IMR-90 (cell line): ENCODE results near the gene TJP1. TPM values are rescaled to one million over a fixed set of nuclear protein-coding genes. Genes with fewer than 3 reads are reported as not detected.

Experiments
- ATAC-seq: fragments of 200-7000 bp; cut with Tn5 transposase; 2 replicates; pipeline ENCODE4 v1.9.1; 2020; ENCODE audit warnings: low read depth, mild to moderate bottlenecking, moderate library complexity
- BruUV-seq: library from RNA; stranded (reverse); fragments of 400-500 nt; replicated peaks from 2 replicates; lab custom pipeline; 2021; lab: Mats Ljungman, UMichigan
- CTCF ChIA-PET: fragments of 300-600 bp; formaldehyde crosslinking; extraction: SDS; loops from one replicate; lab custom pipeline; 2021; ENCODE audit warnings: antibody characterized with exemption; lab: Yijun Ruan, JAX
- POLR2A ChIA-PET: fragments of 300-600 bp; sonication (Branson Sonifier 250); formaldehyde crosslinking; loops from one replicate; lab custom pipeline; 2022; ENCODE audit warnings: antibody characterized with exemption; ENCODE audit not compliant: unreplicated experiment; lab: Charles Lee
- DNase-seq: peaks from one replicate; pipeline ENCODE4 v3.0.0; 2013
- H2AFZ ChIP-seq: replicated peaks from 2 replicates; pipeline ENCODE3; 2013; ENCODE audit warnings: low read length, mild to moderate bottlenecking; ENCODE audit not compliant: poor library complexity
- H2AK5ac ChIP-seq: 2 replicates; pipeline ENCODE4 v1.6.1; 2013; ENCODE audit warnings: low read depth, low read length, inconsistent platforms
- H2AK9ac ChIP-seq: replicated peaks from 2 replicates; pipeline ENCODE3; 2013; ENCODE audit warnings: mild to moderate bottlenecking, low read depth, low read length, moderate library complexity; ENCODE audit not compliant: poor library complexity
- H2BK120ac ChIP-seq: 2 replicates; pipeline ENCODE4 v1.6.1; 2013; ENCODE audit warnings: low read depth, low read length, inconsistent platforms
- H2BK15ac ChIP-seq: 3 replicates; pipeline ENCODE4 v1.6.1; 2013; ENCODE audit warnings: low read depth, low read length, inconsistent platforms
- H2BK20ac ChIP-seq: 2 replicates; pipeline ENCODE4 v1.6.1; 2013; ENCODE audit warnings: low read depth, mild to moderate bottlenecking, inconsistent platforms, low read length, moderate library complexity
- H2BK5ac ChIP-seq: 2 replicates; pipeline ENCODE4 v1.6.1; 2013; ENCODE audit warnings: mild to moderate bottlenecking, low read depth, low read length, inconsistent platforms; ENCODE audit not compliant: poor library complexity, severe bottlenecking
- H3K14ac ChIP-seq: replicated peaks from 2 replicates; pipeline ENCODE4 v1.6.1; 2013; ENCODE audit warnings: low read depth, low read length, inconsistent platforms
- H3K18ac ChIP-seq: 2 replicates; pipeline ENCODE4 v1.6.1; 2013; ENCODE audit warnings: low read depth, low read length, control low read depth
- H3K23ac ChIP-seq: 2 replicates; pipeline ENCODE4 v1.6.1; 2013; ENCODE audit warnings: low read depth, low read length, inconsistent platforms
- H3K27ac ChIP-seq: 2 replicates; pipeline ENCODE4 v1.5.1; 2013; ENCODE audit warnings: mild to moderate bottlenecking, control low read depth, low read length; ENCODE audit not compliant: insufficient read depth
- H3K27me3 ChIP-seq: 2 replicates; pipeline ENCODE4 v1.6.1; 2013; ENCODE audit warnings: low read length; ENCODE audit not compliant: control insufficient read depth, insufficient read depth
- H3K36me3 ChIP-seq: 2 replicates; pipeline ENCODE4 v1.6.1; 2013; ENCODE audit warnings: low read length, mixed read lengths; ENCODE audit not compliant: control insufficient read depth, insufficient read depth
- H3K4ac ChIP-seq: 2 replicates; pipeline ENCODE4 v1.6.1; 2013; ENCODE audit warnings: low read depth, low read length, inconsistent platforms
- H3K4me1 ChIP-seq: 2 replicates; pipeline ENCODE4 v1.6.1; 2013; ENCODE audit warnings: low read length, mixed read lengths; ENCODE audit not compliant: control insufficient read depth, insufficient read depth
- H3K4me2 ChIP-seq: 2 replicates; pipeline ENCODE4 v1.6.1; 2013; ENCODE audit warnings: low read depth, mild to moderate bottlenecking, control low read depth, low read length, moderate library complexity
- H3K4me3 ChIP-seq: 2 replicates; pipeline ENCODE4 v1.5.1; 2013; ENCODE audit warnings: low read depth, mild to moderate bottlenecking, control low read depth, low read length, moderate library complexity; ENCODE audit not compliant: insufficient read depth
- H3K56ac ChIP-seq: 2 replicates; pipeline ENCODE4 v1.6.1; 2013; ENCODE audit warnings: low read length, inconsistent platforms; ENCODE audit not compliant: insufficient read depth; ENCODE audit errors: extremely low read depth
- H3K79me1 ChIP-seq, 2 experiments: 2 replicates each; pipeline ENCODE4 v1.6.1; 2013; ENCODE audit warnings: low read length in 2 of 2, inconsistent platforms in 1 of 2, low read depth in 1 of 2
- H3K9ac ChIP-seq: 2 replicates; pipeline ENCODE4 v1.6.1; 2013; ENCODE audit warnings: low read depth, low read length, control low read depth
- H3K9me1 ChIP-seq: 2 replicates; pipeline ENCODE4 v1.6.1; 2013; ENCODE audit warnings: low read length, inconsistent platforms; ENCODE audit not compliant: insufficient read depth
- H3K9me3 ChIP-seq: 2 replicates; pipeline ENCODE4 v1.6.1; 2013; ENCODE audit warnings: low read length; ENCODE audit not compliant: control insufficient read depth, insufficient read depth
- H4K20me1 ChIP-seq: 2 replicates; pipeline ENCODE4 v1.6.1; 2013; ENCODE audit warnings: low read length, inconsistent platforms; ENCODE audit not compliant: insufficient read depth
- H4K5ac ChIP-seq: 2 replicates; pipeline ENCODE4 v1.6.1; 2013; ENCODE audit warnings: mild to moderate bottlenecking, low read depth, low read length, control low read depth
- H4K8ac ChIP-seq, 2 experiments: 2 replicates each; pipeline ENCODE4 v1.6.1; 2013; ENCODE audit warnings: low read depth in 2 of 2, low read length in 2 of 2, control low read depth in 1 of 2, inconsistent platforms in 1 of 2
- H4K91ac ChIP-seq: 2 replicates; pipeline ENCODE4 v1.6.1; 2013; ENCODE audit warnings: low read depth, low read length, inconsistent platforms; ENCODE audit not compliant: insufficient read depth
- BHLHE40 ChIP-seq: fragments of 150-350 bp; IDR thresholded peaks from 2 replicates; pipeline ENCODE4 v1.6.1; 2016; ENCODE audit warnings: mild to moderate bottlenecking, low read depth, low read length
- CEBPB ChIP-seq: IDR thresholded peaks from 2 replicates; pipeline ENCODE4 v1.6.1; 2012; ENCODE audit warnings: low read depth, low read length, improper control_type of control experiment
- CHD1 ChIP-seq: IDR thresholded peaks from 2 replicates; pipeline ENCODE4 v1.6.1; 2012; ENCODE audit warnings: low read depth, low read length, improper control_type of control experiment
- ELK1 ChIP-seq: fragments of 150-350 bp; IDR thresholded peaks from 2 replicates; pipeline ENCODE4 v1.6.1; 2016; ENCODE audit warnings: low read depth, mild to moderate bottlenecking, low read length, moderate library complexity, borderline replicate concordance
- FOS ChIP-seq: fragments of 150-350 bp; IDR thresholded peaks from 2 replicates; pipeline ENCODE4 v1.6.1; 2016; ENCODE audit warnings: low read depth, low read length
- MAFK ChIP-seq: IDR thresholded peaks from 2 replicates; pipeline ENCODE4 v1.6.1; 2012; ENCODE audit warnings: low read depth, low read length, improper control_type of control experiment
- MAZ ChIP-seq: IDR thresholded peaks from 2 replicates; pipeline ENCODE4 v1.6.1; 2012; ENCODE audit warnings: low read depth, mild to moderate bottlenecking, low read length, improper control_type of control experiment, moderate library complexity, borderline replicate concordance
- MXI1 ChIP-seq: IDR thresholded peaks from 2 replicates; pipeline ENCODE4 v1.6.1; 2012; ENCODE audit warnings: low read depth, mild to moderate bottlenecking, low read length, moderate library complexity, borderline replicate concordance
- NFE2L2 ChIP-seq: fragments of 150-350 bp; IDR thresholded peaks from 2 replicates; pipeline ENCODE4 v1.6.1; 2016; ENCODE audit warnings: low read depth, mild to moderate bottlenecking, low read length
- POLR2A ChIP-seq: IDR thresholded peaks from 2 replicates; pipeline ENCODE4 v1.6.1; 2012; ENCODE audit warnings: mild to moderate bottlenecking, low read depth, low read length
- RAD21 ChIP-seq: IDR thresholded peaks from 2 replicates; pipeline ENCODE4 v1.6.1; 2012; ENCODE audit warnings: low read length, improper control_type of control experiment
- RCOR1 ChIP-seq: IDR thresholded peaks from 2 replicates; pipeline ENCODE4 v1.6.1; 2012; ENCODE audit warnings: mild to moderate bottlenecking, low read length, improper control_type of control experiment; ENCODE audit not compliant: insufficient replicate concordance
- RFX5 ChIP-seq: IDR thresholded peaks from 2 replicates; pipeline ENCODE4 v1.8.0; 2012; ENCODE audit warnings: low read depth, mild to moderate bottlenecking, low read length, moderate library complexity
- SMC3 ChIP-seq: fragments of 150-350 bp; IDR thresholded peaks from 2 replicates; pipeline ENCODE4 v1.6.1; 2016; ENCODE audit warnings: low read depth, mild to moderate bottlenecking, antibody characterized with exemption, low read length, moderate library complexity
- WGBS, 2 experiments: methylation state at CpG; one replicate each; pipeline versions ENCODE4 v1.1.5 to v1.1.7; 2013; ENCODE audit warnings: missing lambda C conversion rate in 2 of 2; ENCODE audit not compliant: insufficient read length in 1 of 2; ENCODE audit errors: extremely low coverage in 2 of 2; 5-methylcytosine and 5-hydroxymethylcytosine counted together
- dilution Hi-C: fragments of 300-500 bp; cut with HindIII; formaldehyde crosslinking; loops from one replicate; pipeline ENCODE4 v1.14.3; 2018; ENCODE audit warnings: low sequenced_read_pairs; ENCODE audit not compliant: unreplicated experiment
- in situ Hi-C: fragments of 300-500 bp; cut with MboI; formaldehyde crosslinking; loops from 3 replicates; pipeline ENCODE4 v1.14.3; 2019; ENCODE audit warnings: low sequenced_read_pairs, inconsistent platforms, mixed read lengths
- intact Hi-C: fragments of 100-400 bp; cut with micrococcal nuclease; formaldehyde crosslinking; loops from 2 replicates; pipeline ENCODE4 v1.10.0; 2022
- polyA plus RNA-seq, 3 experiments: library from polyadenylated mRNA; depleted of rRNA; stranded (reverse); fragments of >200 nt; gene quantifications; 2 replicates each; pipeline ENCODE4 v1.2.3, GENCODE V29; 2012; ENCODE audit warnings: low replicate concordance in 1 of 3
- total RNA-seq: library from RNA; depleted of rRNA; stranded (reverse); fragments of >200 nt; gene quantifications from 2 replicates; pipeline ENCODE4 v1.2.3, GENCODE V29; 2012
- TF ChIP-seq, protein P1 (sequence below): fragments of 150-350 bp; IDR thresholded peaks from 2 replicates; pipeline ENCODE4 v1.6.1; 2017; ENCODE audit warnings: mild to moderate bottlenecking, antibody characterized with exemption, low read length, low read depth
- TF ChIP-seq, protein P2 (sequence below): conservative IDR thresholded peaks from 2 replicates; pipeline ENCODE4 v1.5.1; 2012; ENCODE audit warnings: mild to moderate bottlenecking, low read depth, low read length, improper control_type of control experiment

TJP1 gene
- total and polyA plus RNA-seq, 2 of the 4 experiments (the other 2 are of a cell fraction) = 42.2 to 43.4 TPM

GRCh38 chr15:29852201-29852600 lies 29.9 kb upstream of the TJP1 start:
- no peak for TF ChIP-seq SMC3
- no peak for TF ChIP-seq RAD21
- no peak for TF ChIP-seq RCOR1
- TF ChIP-seq POLR2A = no peak
- no peak for TF ChIP-seq MAFK
- TF ChIP-seq MXI1 = no peak
- TF ChIP-seq NFE2L2 = no peak
- TF ChIP-seq, protein P1, sequence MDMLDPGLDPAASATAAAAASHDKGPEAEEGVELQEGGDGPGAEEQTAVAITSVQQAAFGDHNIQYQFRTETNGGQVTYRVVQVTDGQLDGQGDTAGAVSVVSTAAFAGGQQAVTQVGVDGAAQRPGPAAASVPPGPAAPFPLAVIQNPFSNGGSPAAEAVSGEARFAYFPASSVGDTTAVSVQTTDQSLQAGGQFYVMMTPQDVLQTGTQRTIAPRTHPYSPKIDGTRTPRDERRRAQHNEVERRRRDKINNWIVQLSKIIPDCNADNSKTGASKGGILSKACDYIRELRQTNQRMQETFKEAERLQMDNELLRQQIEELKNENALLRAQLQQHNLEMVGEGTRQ = no peak
- TF ChIP-seq BHLHE40 = no peak
- no peak for TF ChIP-seq ELK1
- TF ChIP-seq MAZ = no peak
- TF ChIP-seq, protein P2, sequence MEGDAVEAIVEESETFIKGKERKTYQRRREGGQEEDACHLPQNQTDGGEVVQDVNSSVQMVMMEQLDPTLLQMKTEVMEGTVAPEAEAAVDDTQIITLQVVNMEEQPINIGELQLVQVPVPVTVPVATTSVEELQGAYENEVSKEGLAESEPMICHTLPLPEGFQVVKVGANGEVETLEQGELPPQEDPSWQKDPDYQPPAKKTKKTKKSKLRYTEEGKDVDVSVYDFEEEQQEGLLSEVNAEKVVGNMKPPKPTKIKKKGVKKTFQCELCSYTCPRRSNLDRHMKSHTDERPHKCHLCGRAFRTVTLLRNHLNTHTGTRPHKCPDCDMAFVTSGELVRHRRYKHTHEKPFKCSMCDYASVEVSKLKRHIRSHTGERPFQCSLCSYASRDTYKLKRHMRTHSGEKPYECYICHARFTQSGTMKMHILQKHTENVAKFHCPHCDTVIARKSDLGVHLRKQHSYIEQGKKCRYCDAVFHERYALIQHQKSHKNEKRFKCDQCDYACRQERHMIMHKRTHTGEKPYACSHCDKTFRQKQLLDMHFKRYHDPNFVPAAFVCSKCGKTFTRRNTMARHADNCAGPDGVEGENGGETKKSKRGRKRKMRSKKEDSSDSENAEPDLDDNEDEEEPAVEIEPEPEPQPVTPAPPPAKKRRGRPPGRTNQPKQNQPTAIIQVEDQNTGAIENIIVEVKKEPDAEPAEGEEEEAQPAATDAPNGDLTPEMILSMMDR = no peak
- TF ChIP-seq FOS = no peak
- TF ChIP-seq CEBPB = no peak
- no peak for TF ChIP-seq CHD1
- no peak for TF ChIP-seq RFX5
- H3K36me3 ChIP-seq = no peaks in the 10 kb centered on the region
- H2BK15ac ChIP-seq = no peak overlapping the region
- no peak overlapping the region for H2BK20ac ChIP-seq
- no peak overlapping the region for H2AFZ ChIP-seq
- no peak overlapping the region for H2BK120ac ChIP-seq
- no peak overlapping the region for H3K56ac ChIP-seq
- H2BK5ac ChIP-seq = no peak overlapping the region
- H4K20me1 ChIP-seq = no peaks in the 10 kb centered on the region
- H3K9ac ChIP-seq = no peak overlapping the region
- H4K5ac ChIP-seq = no peak overlapping the region
- DNase-seq = no peak
- intact Hi-C loops (no loop called here), dilution Hi-C loops (no loop called here), in situ Hi-C loops (no loop called here)
- H3K18ac ChIP-seq = no peak overlapping the region
- H3K9me3 ChIP-seq = no peaks in the 10 kb centered on the region
- H2AK5ac ChIP-seq = no peak overlapping the region
- no TSS peak for BruUV-seq
- H3K27ac ChIP-seq = no peak overlapping the region
- ATAC-seq = no peak
- no peaks in the 10 kb centered on the region for H3K79me1 ChIP-seq
- ChIA-PET CTCF (no interaction called here), POLR2A (no interaction called here)
- H3K4me1 ChIP-seq = 0 out of 2 replicates have a peak, but pooled peaks cover 2% of the 10 kb centered on the region
- peaks cover 5% of the 10 kb centered on the region; the same call in 1 of the 2 replicates for H3K9me1 ChIP-seq
- H3K23ac ChIP-seq = no peak overlapping the region
- no peak overlapping the region for H3K4me2 ChIP-seq
- no peak overlapping the region for H3K4ac ChIP-seq
- no peak overlapping the region for H2AK9ac ChIP-seq
- no peak overlapping the region for H4K8ac ChIP-seq
- no peak overlapping the region for H3K4me3 ChIP-seq
- no CpG with 5 or more reads among the region's 3 CpGs for WGBS, 2 experiments
- H4K91ac ChIP-seq = no peak overlapping the region
- no peak overlapping the region for H3K14ac ChIP-seq
- no peaks in the 10 kb centered on the region for H3K27me3 ChIP-seq
